Activated CD4-positive, alpha-beta T cell treated with anti-CD3 and anti-CD28 coated beads for 36 hours (primary cell): Measurements from ENCODE around the gene C1orf159. TPM values are rescaled to one million over a fixed set of nuclear protein-coding genes. Genes with fewer than 3 reads are reported as not detected.

ENCODE experiments used
- ATAC-seq: fragments of 200-7000 bp; cut with Tn5 transposase; one replicate; pipeline ENCODE4 v1.10.0; 2021; ENCODE audit warnings: mild to moderate bottlenecking, moderate library complexity
- CTCF ChIA-PET: fragments of 350-600 bp; sonication (Branson Sonifier 250); formaldehyde crosslinking; loops from one replicate; lab custom pipeline; 2021; ENCODE audit warnings: antibody characterized with exemption; lab: Charles Lee
- POLR2A ChIA-PET: fragments of 350-600 bp; sonication (Branson Sonifier 250); formaldehyde crosslinking; loops from one replicate; lab custom pipeline; 2021; ENCODE audit warnings: antibody characterized with exemption, inconsistent platforms; lab: Charles Lee
- DNase-seq: peaks from one replicate; pipeline ENCODE4 v3.0.0-alpha.2; 2020
- H3K27ac Mint-ChIP-seq: one replicate; pipeline ENCODE4 v1.8.0; 2021; ENCODE audit warnings: mixed read lengths
- H3K27me3 Mint-ChIP-seq: one replicate; pipeline ENCODE4 v1.8.0; 2021; ENCODE audit warnings: mixed read lengths
- H3K36me3 Mint-ChIP-seq: one replicate; pipeline ENCODE4 v1.8.0; 2021; ENCODE audit warnings: low read depth, mixed read lengths
- H3K4me1 Mint-ChIP-seq: one replicate; pipeline ENCODE4 v1.8.0; 2021; ENCODE audit warnings: mixed read lengths
- H3K4me3 Mint-ChIP-seq: one replicate; pipeline ENCODE4 v1.8.0; 2021; ENCODE audit warnings: mild to moderate bottlenecking, moderate library complexity, mixed read lengths
- H3K9me3 Mint-ChIP-seq: one replicate; pipeline ENCODE4 v1.8.0; 2021; ENCODE audit warnings: low read depth, mixed read lengths
- intact Hi-C, 2 experiments: fragments of 100-400 bp; cut with DNase I in 1 of 2; cut with micrococcal nuclease in 1 of 2; formaldehyde crosslinking; loops; one replicate each; pipeline versions ENCODE4 v1.14.2 to v1.15.1; 2022 to 2024; cut with DNase I, micrococcal nuclease
- total RNA-seq, 2 experiments: library from RNA; stranded (reverse); gene quantifications; one replicate each; pipeline ENCODE4 v1.2.3, GENCODE V29; 2021

The C1orf159 gene
- total RNA-seq, 2 experiments from 2014 or later: 11.3 to 13.5 TPM

GRCh38 chr1:1041873-1042272 is 74.0 kb downstream of the C1orf159 start:
- peaks cover 15% of the 10 kb centered on the region for H3K4me1 Mint-ChIP-seq
- no peak overlapping the region for H3K4me3 Mint-ChIP-seq
- no peak for DNase-seq
- peaks cover 2% of the 10 kb centered on the region for H3K36me3 Mint-ChIP-seq
- CTCF ChIA-PET: no interaction called here
- H3K9me3 Mint-ChIP-seq: no peaks in the 10 kb centered on the region
- peaks cover 16% of the 10 kb centered on the region for H3K27me3 Mint-ChIP-seq
- no peak for ATAC-seq
- POLR2A ChIA-PET: no interaction called here
- intact Hi-C loops: loop anchor here (2.0 to 5.0 kb wide), 2 partner anchors 17 to 850 kb away; partner anchors contain the start of gene GNB1 (in 1 of the 2)
- no peak overlapping the region for H3K27ac Mint-ChIP-seq

GRCh38 chr1:1041092-1041523 is 74.8 kb downstream of the C1orf159 start:
- CTCF ChIA-PET: interaction anchor here (0.7 kb wide), 2 partner anchors 22 to 333 kb away, joined by 3 read pairs; no protein-coding TSS in a partner anchor

GRCh38 chr1:1040004-1040991 is 75.6 kb downstream of the C1orf159 start:
- Mint-ChIP-seq H3K27me3 (peaks cover 22% of the 10 kb centered on the region), H3K36me3 (peaks cover 2% of the 10 kb centered on the region), H3K9me3 (no peaks in the 10 kb centered on the region), H3K4me3 (peak overlapping the region; percentile 35), H3K4me1 (peaks cover 15% of the 10 kb centered on the region), H3K27ac (no peak overlapping the region)
- POLR2A ChIA-PET: no interaction called here
- CTCF ChIA-PET: interaction anchor here (0.6 to 1.6 kb wide), 4 partner anchors 21 to 334 kb away, joined by 3 to 7 read pairs (median 3); no protein-coding TSS in a partner anchor
- DNase-seq: peak; percentile 93
- ATAC-seq: peak; percentile 87
- intact Hi-C loops: loop anchor here (1.0 to 5.0 kb wide), 7 partner anchors 19 to 852 kb away; partner anchors contain the start of genes C1orf159 (in 1 of the 2) and GNB1 (in 1 of the 2)

More at GRCh38 chr1:1041092-1041523, 74.8 kb downstream of the C1orf159 start:
- POLR2A ChIA-PET: no interaction called here
- H3K36me3 Mint-ChIP-seq: peaks cover 2% of the 10 kb centered on the region
- ATAC-seq (peak; percentile 15), DNase-seq (no peak)
- peaks cover 18% of the 10 kb centered on the region for H3K27me3 Mint-ChIP-seq
- H3K4me1 Mint-ChIP-seq: peaks cover 15% of the 10 kb centered on the region
- no peak overlapping the region for H3K4me3 Mint-ChIP-seq
- H3K27ac Mint-ChIP-seq: no peak overlapping the region
- intact Hi-C loops: loop anchor here (2.0 to 5.0 kb wide), 2 partner anchors 18 to 851 kb away; partner anchors contain the start of gene GNB1 (in 1 of the 2)
- H3K9me3 Mint-ChIP-seq: no peaks in the 10 kb centered on the region

- Mint-ChIP-seq H3K4me3 (peak overlapping the region; percentile 35), H3K27ac (no peak overlapping the region), H3K36me3 (no peaks in the 10 kb centered on the region), H3K4me1 (peaks cover 15% of the 10 kb centered on the region), H3K27me3 (peaks cover 22% of the 10 kb centered on the region), H3K9me3 (no peaks in the 10 kb centered on the region)
- peak; percentile 26 for ATAC-seq
- peak; percentile 54 for DNase-seq
- POLR2A ChIA-PET: interaction anchor here (0.6 kb wide), 1 partner anchor 58 kb away, joined by 4 read pairs; no protein-coding TSS in a partner anchor
- intact Hi-C loops: loop anchor here in 1 of 2 experiments (10.0 kb wide), 2 partner anchors 55 to 265 kb away; partner anchors contain the start of genes ACAP3, PERM1 and PUSL1
- CTCF ChIA-PET: interaction anchor here (0.6 to 1.6 kb wide), 2 partner anchors 25 to 211 kb away, joined by 3 to 7 read pairs; no protein-coding TSS in a partner anchor
These were observed 76.6 kb downstream of the C1orf159 start for GRCh38 chr1:1039145-1039910.

GRCh38 chr1:1038694-1039093 is 77.2 kb downstream of the C1orf159 start:
- ChIA-PET POLR2A (no interaction called here), CTCF (no interaction called here)
- no peak for DNase-seq
- no peak overlapping the region for H3K27ac Mint-ChIP-seq
- no peaks in the 10 kb centered on the region for H3K36me3 Mint-ChIP-seq
- H3K4me3 Mint-ChIP-seq: no peak overlapping the region
- no peak for ATAC-seq
- H3K9me3 Mint-ChIP-seq: no peaks in the 10 kb centered on the region
- H3K4me1 Mint-ChIP-seq: peaks cover 15% of the 10 kb centered on the region
- peaks cover 22% of the 10 kb centered on the region for H3K27me3 Mint-ChIP-seq
- intact Hi-C loops: loop anchor here in 1 of 2 experiments (10.0 kb wide), 2 partner anchors 54 to 266 kb away; partner anchors contain the start of genes ACAP3, PERM1 and PUSL1

GRCh38 chr1:1037366-1038327 is 78.2 kb downstream of the C1orf159 start:
- H3K4me1 Mint-ChIP-seq: peaks cover 16% of the 10 kb centered on the region
- H3K27me3 Mint-ChIP-seq: peaks cover 23% of the 10 kb centered on the region
- ChIA-PET POLR2A (no interaction called here), CTCF (interaction anchor here (0.7 kb wide), 1 partner anchor 19 kb away, joined by 4 read pairs; no protein-coding TSS in a partner anchor)
- intact Hi-C loops: loop anchor here in 1 of 2 experiments (2.0 to 10.0 kb wide), 3 partner anchors 15 to 267 kb away; partner anchors contain the start of genes ACAP3, PERM1 and PUSL1
- H3K9me3 Mint-ChIP-seq: no peaks in the 10 kb centered on the region
- ATAC-seq: no peak
- H3K36me3 Mint-ChIP-seq: no peaks in the 10 kb centered on the region
- no peak for DNase-seq
- H3K27ac Mint-ChIP-seq: no peak overlapping the region
- H3K4me3 Mint-ChIP-seq: no peak overlapping the region

- Mint-ChIP-seq H3K9me3 (no peaks in the 10 kb centered on the region), H3K27me3 (peaks cover 31% of the 10 kb centered on the region), H3K4me1 (peaks cover 21% of the 10 kb centered on the region), H3K4me3 (no peak overlapping the region), H3K27ac (no peak overlapping the region), H3K36me3 (no peaks in the 10 kb centered on the region)
- DNase-seq: no peak
- CTCF ChIA-PET: no interaction called here
- POLR2A ChIA-PET: no interaction called here
- no peak for ATAC-seq
- intact Hi-C loops: loop anchor here in 1 of 2 experiments (10.0 kb wide), 2 partner anchors 51 to 269 kb away; partner anchors contain the start of genes ACAP3, PERM1 and PUSL1
These were observed 80.5 kb downstream of the C1orf159 start for GRCh38 chr1:1035291-1035943.

GRCh38 chr1:1034439-1034781 is 81.5 kb downstream of the C1orf159 start:
- DNase-seq: peak; percentile 53
- Mint-ChIP-seq H3K36me3 (no peaks in the 10 kb centered on the region), H3K4me3 (peak overlapping the region; percentile 46), H3K9me3 (no peaks in the 10 kb centered on the region), H3K27me3 (peaks cover 28% of the 10 kb centered on the region), H3K4me1 (peaks cover 16% of the 10 kb centered on the region), H3K27ac (no peak overlapping the region)
- ChIA-PET POLR2A (no interaction called here), CTCF (interaction anchor here (1.3 kb wide), 1 partner anchor 216 kb away, joined by 5 read pairs; no protein-coding TSS in a partner anchor)
- intact Hi-C loops: loop anchor here in 1 of 2 experiments (10.0 kb wide), 2 partner anchors 50 to 270 kb away; partner anchors contain the start of genes ACAP3, PERM1 and PUSL1
- ATAC-seq: no peak

- Mint-ChIP-seq H3K36me3 (no peaks in the 10 kb centered on the region), H3K9me3 (no peaks in the 10 kb centered on the region), H3K27ac (no peak overlapping the region), H3K4me3 (peak overlapping the region; percentile 46), H3K27me3 (peaks cover 24% of the 10 kb centered on the region), H3K4me1 (peaks cover 11% of the 10 kb centered on the region)
- peak; percentile 50 for DNase-seq
- peak; percentile 9 for ATAC-seq
- POLR2A ChIA-PET: interaction anchor here (0.5 to 1.1 kb wide), 2 partner anchors 17 to 30 kb away, joined by 3 to 5 read pairs; no protein-coding TSS in a partner anchor
- CTCF ChIA-PET: interaction anchor here (0.7 to 1.3 kb wide), 8 partner anchors 10 to 257 kb away, joined by 3 to 6 read pairs (median 3); no protein-coding TSS in a partner anchor
- intact Hi-C loops: loop anchor here (1.0 to 10.0 kb wide), 15 partner anchors 15 to 341 kb away; partner anchors contain the start of genes C1orf159 (in 2 of the 2), PUSL1 (in 2 of the 2), ACAP3 (in 1 of the 2) and AURKAIP1 (in 1 of the 2)
These were observed 82.0 kb downstream of the C1orf159 start for GRCh38 chr1:1033731-1034438.
